Lung (tissue), 12 donors: ENCODE data around the gene GFM1. TPM values are rescaled to one million over a fixed set of nuclear protein-coding genes. Genes with fewer than 3 reads are reported as not detected.

ENCODE experiments used
- ATAC-seq: fragments of 200-7000 bp; cut with Tn5 transposase; one replicate; pipeline ENCODE4 v1.9.1; 2020; ENCODE audit warnings: moderate number of reproducible peaks; ENCODE audit not compliant: insufficient read depth, low FRiP score
- DNase-seq, 3 donors: peaks; one replicate each; pipeline ENCODE4 v3.0.0-alpha.2; 2013 to 2017
- H3K27ac ChIP-seq, 2 donors: one replicate each; pipeline ENCODE4 v1.5.1; 2013; ENCODE audit warnings: mild to moderate bottlenecking in 2 of 2, moderate library complexity in 2 of 2, control low read depth in 1 of 2, inconsistent platforms in 1 of 2, low read depth in 1 of 2, low read length in 1 of 2
- H3K27me3 ChIP-seq, 3 donors: one replicate each; pipeline ENCODE4 v1.5.1; 2013; ENCODE audit warnings: low read length in 2 of 3; ENCODE audit not compliant: control insufficient read depth in 3 of 3, insufficient read depth in 3 of 3
- H3K36me3 ChIP-seq, 4 donors: one replicate each; pipeline ENCODE4 v1.5.1; 2013; ENCODE audit warnings: low read length in 4 of 4, mild to moderate bottlenecking in 1 of 4, moderate library complexity in 1 of 4; ENCODE audit not compliant: control insufficient read depth in 4 of 4, insufficient read depth in 4 of 4
- H3K4me1 ChIP-seq, 5 donors: one replicate each; pipeline ENCODE4 v1.5.1; 2013; ENCODE audit warnings: low read length in 5 of 5, mild to moderate bottlenecking in 2 of 5, moderate library complexity in 1 of 5; ENCODE audit not compliant: control insufficient read depth in 5 of 5, insufficient read depth in 5 of 5
- H3K4me3 ChIP-seq: one replicate; pipeline ENCODE4 v1.5.1; 2013; ENCODE audit warnings: mild to moderate bottlenecking, control low read depth, moderate library complexity
- H3K9ac ChIP-seq, 2 donors: one replicate each; pipeline ENCODE4 v1.5.1; 2013; ENCODE audit warnings: low read length in 2 of 2, control low read depth in 1 of 2; ENCODE audit not compliant: insufficient read depth in 1 of 2
- H3K9me3 ChIP-seq, 4 donors: one replicate each; pipeline ENCODE4 v1.5.1; 2013; ENCODE audit warnings: low read length in 3 of 4, mild to moderate bottlenecking in 1 of 4, moderate library complexity in 1 of 4; ENCODE audit not compliant: control insufficient read depth in 4 of 4, insufficient read depth in 3 of 4
- CTCF ChIP-seq: IDR thresholded peaks from 2 replicates; pipeline ENCODE4 v1.5.1; 2012; ENCODE audit warnings: mild to moderate bottlenecking; ENCODE audit errors: control extremely low read depth, extremely low read depth
- WGBS, 2 donors: extraction: QIAGEN DNeasy Blood & Tissue Kit; methylation state at CpG; one replicate each; pipeline ENCODE4 v1.1.7; 2013; 5-methylcytosine and 5-hydroxymethylcytosine counted together
- polyA plus RNA-seq, 2 donors: library from polyadenylated mRNA; stranded (reverse); fragments of 200-250 nt; gene quantifications; one replicate each; pipeline ENCODE4 v1.2.1, GENCODE V29; 2013
- total RNA-seq, 2 donors: library from RNA; depleted of rRNA in 1 of 2; stranded (reverse); fragments of >200 nt in 1 of 2; gene quantifications; one replicate each; pipeline ENCODE4 v1.2.1, GENCODE V29; 2014 to 2021
- donor health status: control.
- donor health status: control.
- donor health status: Bipolar disorder and iron deficiency.
- donor health status: healthy.
- donor health status: DM: yes; HTN: yes; CAD: no.

GFM1 gene
- total and polyA plus RNA-seq, 4 donors = 16.2 to 66.1 (median 31.4) TPM

DNA sequence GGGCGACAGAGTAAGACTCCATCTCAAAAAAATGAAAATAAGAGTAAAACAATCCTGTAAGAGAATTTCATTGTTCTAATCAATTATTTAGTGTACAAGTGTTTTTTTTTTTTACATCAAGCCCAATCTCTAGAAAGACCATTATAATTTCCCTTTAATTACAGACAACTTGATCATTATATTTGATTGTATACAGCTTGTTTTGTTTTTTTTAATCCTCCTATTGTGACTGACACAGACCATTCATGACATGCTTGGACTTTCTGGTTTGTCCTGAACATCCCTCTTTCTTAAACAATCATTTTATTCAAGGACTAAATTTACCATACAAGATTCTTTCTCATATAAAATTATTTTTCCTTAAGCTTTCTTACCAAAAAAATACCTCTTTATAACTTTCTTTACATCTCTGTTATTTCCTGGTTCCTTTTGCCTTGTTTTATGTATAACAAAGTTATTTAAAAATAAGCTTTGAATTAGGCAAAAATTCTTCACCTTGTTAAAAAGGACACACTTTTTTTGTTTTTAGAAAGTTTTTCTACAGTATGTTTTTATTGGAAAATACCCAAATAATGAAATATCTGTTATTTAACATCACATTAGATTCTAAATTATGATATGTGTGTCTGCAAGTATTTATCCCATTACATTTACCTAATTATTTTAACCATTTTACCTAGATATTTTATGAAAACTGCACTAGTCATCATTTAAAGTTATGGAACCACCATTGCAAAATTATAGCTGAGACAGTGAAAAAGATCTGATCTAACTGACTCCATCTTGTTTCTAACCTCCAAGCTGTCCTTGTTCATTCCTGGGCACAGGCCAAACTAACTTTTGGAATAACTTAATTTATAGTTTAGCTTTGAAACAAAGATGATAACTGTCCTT lies 26.1 kb upstream of the GFM1 start:
- ATAC-seq (no peak), DNase-seq (no peak)
- no peak overlapping the region for H3K27ac ChIP-seq
- no peaks in the 10 kb centered on the region for H3K27me3 ChIP-seq
- H3K36me3 ChIP-seq = no peaks in the 10 kb centered on the region
- 66 to 82% methylated on average over 1 of the region's 1 CpG for WGBS, 2 donors
- H3K9ac ChIP-seq = no peak overlapping the region
- no peaks in the 10 kb centered on the region for H3K4me1 ChIP-seq
- TF ChIP-seq CTCF = no peak
- peaks cover 0 to 5% (median 1%) of the 10 kb centered on the region in 4 donors for H3K9me3 ChIP-seq
- H3K4me3 ChIP-seq = no peak overlapping the region

- H3K4me1 ChIP-seq = no peaks in the 10 kb centered on the region
- no peaks in the 10 kb centered on the region for H3K36me3 ChIP-seq
- H3K9ac ChIP-seq = no peak overlapping the region
- TF ChIP-seq CTCF = no peak
- peaks cover 0 to 3% (median 1%) of the 10 kb centered on the region in 4 donors for H3K9me3 ChIP-seq
- DNase-seq (no peak), ATAC-seq (no peak)
- 0 to 50% methylated on average over 1 of the region's 1 CpG for WGBS, 2 donors
- no peak overlapping the region for H3K4me3 ChIP-seq
- no peak overlapping the region for H3K27ac ChIP-seq
- no peaks in the 10 kb centered on the region for H3K27me3 ChIP-seq
Measured at GRCh38 chr3:158625881-158626280, 18.4 kb upstream of the GFM1 start.

- Histone ChIP-seq H3K4me3 (no peak overlapping the region), H3K4me1 (no peaks in the 10 kb centered on the region), H3K9ac (no peak overlapping the region), H3K36me3 (no peaks in the 10 kb centered on the region), H3K27ac (no peak overlapping the region), H3K27me3 (no peaks in the 10 kb centered on the region), H3K9me3 (no peaks in the 10 kb centered on the region)
- DNase-seq = no peak
- ATAC-seq = no peak
- TF ChIP-seq CTCF = no peak
Measured at GRCh38 chr3:158631981-158632380, 12.3 kb upstream of the GFM1 start.
